Upper lobe of right lung (tissue), 1 donor: ENCODE measurements around the gene IQCF5. TPM values are rescaled to one million over a fixed set of nuclear protein-coding genes. Genes with fewer than 3 reads are reported as not detected.
A peak's percentile ranks its signal among the peaks of the same experiment; 100 is the strongest.

Experiments
- ATAC-seq: fragments of 200-7000 bp; cut with Tn5 transposase; one replicate; pipeline ENCODE4 v1.9.1; 2020; ENCODE audit warnings: mild to moderate bottlenecking, moderate library complexity
- DNase-seq: peaks from one replicate; pipeline ENCODE4 v3.0.0-alpha.2; 2020
- H3K27ac ChIP-seq: fragments of 200-600 bp; one replicate; pipeline ENCODE4 v1.8.0; 2022
- H3K27me3 ChIP-seq: fragments of 200-600 bp; one replicate; pipeline ENCODE4 v1.8.0; 2022; ENCODE audit warnings: mild to moderate bottlenecking
- H3K36me3 ChIP-seq: fragments of 200-600 bp; one replicate; pipeline ENCODE4 v1.8.0; 2022
- H3K4me1 ChIP-seq: fragments of 200-600 bp; one replicate; pipeline ENCODE4 v1.8.0; 2022
- H3K4me3 ChIP-seq: fragments of 200-600 bp; one replicate; pipeline ENCODE4 v1.8.0; 2022; ENCODE audit warnings: mild to moderate bottlenecking
- H3K9me3 ChIP-seq: fragments of 200-600 bp; one replicate; pipeline ENCODE4 v1.8.0; 2022
- intact Hi-C: fragments of 100-400 bp; cut with DNase I; formaldehyde crosslinking; loops from one replicate; pipeline ENCODE4 v1.11.0; 2022
- total RNA-seq: library from RNA; stranded (reverse); fragmentation: NEBNext Ultra II Directional; extraction: Animal tissue kit (Norgen Biotek cat#: 25700); gene quantifications from one replicate; pipeline ENCODE4 v1.2.1, GENCODE V29; 2021
- TF ChIP-seq, protein P1 (sequence below): fragments of 200-600 bp; IDR thresholded peaks from one replicate; pipeline ENCODE4 v1.8.0; 2022; ENCODE audit warnings: antibody characterized with exemption
- donor health status: DM: no; HTN: yes; CAD: no; lungs with severe emphysema.

Gene IQCF5
- total RNA-seq, 1 donor from 2014 or later = not detected

DNA sequence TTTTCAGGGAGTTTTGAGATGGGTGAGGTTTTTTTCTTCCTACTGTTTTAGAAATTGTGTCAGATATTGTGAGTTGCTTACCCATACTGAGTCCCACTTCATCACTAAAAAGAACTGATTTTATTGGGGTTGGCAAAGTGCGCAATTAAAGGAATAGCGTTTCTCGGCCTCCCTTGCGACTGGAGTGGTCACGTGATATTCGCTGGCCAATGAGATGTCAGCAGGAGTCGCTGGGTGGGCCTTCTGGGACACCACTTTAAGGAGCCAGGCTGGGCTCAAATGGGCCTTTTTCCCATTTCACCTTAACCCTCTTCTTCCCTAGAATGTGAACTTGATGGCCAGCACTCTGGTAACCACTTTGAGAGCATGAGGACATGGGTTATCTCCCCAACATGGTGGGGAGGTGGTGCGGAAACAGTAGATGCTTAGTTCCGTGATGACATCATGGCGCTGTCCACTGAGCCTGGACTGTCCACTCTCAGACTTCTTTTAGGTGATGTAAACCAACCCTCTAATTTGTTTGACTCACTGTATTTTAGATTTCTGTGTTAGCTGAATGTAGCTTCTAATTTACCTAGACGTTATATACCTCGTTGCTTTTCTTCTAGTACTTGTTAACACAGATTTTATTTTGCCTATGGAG, 13.2 kb upstream of the IQCF5 start:
- no peak overlapping the region for H3K4me3 ChIP-seq
- peaks cover 8% of the 10 kb centered on the region for H3K27me3 ChIP-seq
- intact Hi-C loops = no loop called here
- TF ChIP-seq, protein P1, sequence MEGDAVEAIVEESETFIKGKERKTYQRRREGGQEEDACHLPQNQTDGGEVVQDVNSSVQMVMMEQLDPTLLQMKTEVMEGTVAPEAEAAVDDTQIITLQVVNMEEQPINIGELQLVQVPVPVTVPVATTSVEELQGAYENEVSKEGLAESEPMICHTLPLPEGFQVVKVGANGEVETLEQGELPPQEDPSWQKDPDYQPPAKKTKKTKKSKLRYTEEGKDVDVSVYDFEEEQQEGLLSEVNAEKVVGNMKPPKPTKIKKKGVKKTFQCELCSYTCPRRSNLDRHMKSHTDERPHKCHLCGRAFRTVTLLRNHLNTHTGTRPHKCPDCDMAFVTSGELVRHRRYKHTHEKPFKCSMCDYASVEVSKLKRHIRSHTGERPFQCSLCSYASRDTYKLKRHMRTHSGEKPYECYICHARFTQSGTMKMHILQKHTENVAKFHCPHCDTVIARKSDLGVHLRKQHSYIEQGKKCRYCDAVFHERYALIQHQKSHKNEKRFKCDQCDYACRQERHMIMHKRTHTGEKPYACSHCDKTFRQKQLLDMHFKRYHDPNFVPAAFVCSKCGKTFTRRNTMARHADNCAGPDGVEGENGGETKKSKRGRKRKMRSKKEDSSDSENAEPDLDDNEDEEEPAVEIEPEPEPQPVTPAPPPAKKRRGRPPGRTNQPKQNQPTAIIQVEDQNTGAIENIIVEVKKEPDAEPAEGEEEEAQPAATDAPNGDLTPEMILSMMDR = no peak
- H3K36me3 ChIP-seq = no peaks in the 10 kb centered on the region
- ATAC-seq = no peak
- no peak overlapping the region for H3K27ac ChIP-seq
- H3K9me3 ChIP-seq = no peaks in the 10 kb centered on the region
- no peak for DNase-seq
- no peaks in the 10 kb centered on the region for H3K4me1 ChIP-seq

GRCh38 chr3:51887620-51888019, 12.2 kb upstream of the IQCF5 start:
- no peaks in the 10 kb centered on the region for H3K36me3 ChIP-seq
- DNase-seq (no peak), ATAC-seq (peak; percentile 41)
- H3K9me3 ChIP-seq = no peaks in the 10 kb centered on the region
- H3K27me3 ChIP-seq = peaks cover 8% of the 10 kb centered on the region
- TF ChIP-seq, protein P1 = no peak
- H3K4me1 ChIP-seq = no peaks in the 10 kb centered on the region
- no peak overlapping the region for H3K27ac ChIP-seq
- intact Hi-C loops = no loop called here
- no peak overlapping the region for H3K4me3 ChIP-seq

DNA sequence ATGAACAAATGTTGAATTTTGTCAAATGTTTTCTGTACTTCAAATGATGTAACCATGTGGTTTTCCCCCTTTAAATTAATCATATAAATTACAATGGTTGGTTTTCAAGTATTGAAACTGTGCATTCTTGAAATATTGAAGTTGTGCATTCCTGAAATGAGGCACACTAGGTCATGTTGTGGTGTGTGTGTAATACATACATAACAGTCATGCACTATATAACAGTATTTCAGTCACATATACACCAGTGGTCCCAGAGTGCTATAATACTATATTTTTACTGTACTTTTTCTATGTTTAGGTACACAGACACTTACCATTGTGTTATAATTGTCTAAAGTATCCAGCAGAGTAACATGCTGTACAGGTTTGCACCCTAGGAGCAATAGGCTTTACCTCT, 11.0 kb upstream of the IQCF5 start:
- no peak for DNase-seq
- no peak overlapping the region for H3K4me3 ChIP-seq
- no peaks in the 10 kb centered on the region for H3K9me3 ChIP-seq
- TF ChIP-seq, protein P1 = no peak
- no peak overlapping the region for H3K27ac ChIP-seq
- no peak for ATAC-seq
- intact Hi-C loops = no loop called here
- no peaks in the 10 kb centered on the region for H3K4me1 ChIP-seq
- H3K27me3 ChIP-seq = peaks cover 6% of the 10 kb centered on the region
- H3K36me3 ChIP-seq = no peaks in the 10 kb centered on the region

- Histone ChIP-seq H3K4me1 (no peaks in the 10 kb centered on the region), H3K4me3 (no peak overlapping the region), H3K27me3 (no peaks in the 10 kb centered on the region), H3K36me3 (no peaks in the 10 kb centered on the region), H3K27ac (no peak overlapping the region), H3K9me3 (no peaks in the 10 kb centered on the region)
- TF ChIP-seq, protein P1 = no peak
- intact Hi-C loops = no loop called here
- ATAC-seq = no peak
- DNase-seq = no peak
Measured at GRCh38 chr3:51879937-51880336, 4.5 kb upstream of the IQCF5 start.

- intact Hi-C loops = no loop called here
- Histone ChIP-seq H3K27ac (no peak overlapping the region), H3K36me3 (no peaks in the 10 kb centered on the region)
Measured at GRCh38 chr3:51876186-51876585, 785 bp upstream of the IQCF5 start.

More at GRCh38 chr3:51876186-51876585, 785 bp upstream of the IQCF5 start:
- TF ChIP-seq, protein P1 = no peak
- H3K4me3 ChIP-seq = no peak overlapping the region
- no peaks in the 10 kb centered on the region for H3K4me1 ChIP-seq
- ATAC-seq (no peak), DNase-seq (no peak)
- no peaks in the 10 kb centered on the region for H3K9me3 ChIP-seq
- H3K27me3 ChIP-seq = no peaks in the 10 kb centered on the region
